HepG2 (cell line): ENCODE data around the gene P2RY6. TPM values are rescaled to one million over a fixed set of nuclear protein-coding genes. Genes with fewer than 3 reads are reported as not detected.
A peak's percentile ranks its signal among the peaks of the same experiment; 100 is the strongest.

ENCODE experiments used
- ATAC-seq: fragments of 200-7000 bp; cut with Tn5 transposase; 3 replicates; pipeline ENCODE4 v1.9.1; 2020; ENCODE audit warnings: mild to moderate bottlenecking, moderate library complexity
- BruUV-seq: library from RNA; stranded (reverse); fragments of 400-500 nt; replicated peaks from 2 replicates; lab custom pipeline; 2021; lab: Mats Ljungman, UMichigan
- CTCF ChIA-PET: fragments of 300-600 bp; formaldehyde crosslinking; extraction: SDS; loops from one replicate; lab custom pipeline; 2021; ENCODE audit warnings: low total read pairs, inconsistent platforms, low intra/inter-chr PET ratio; lab: Yijun Ruan, JAX
- POLR2A ChIA-PET: fragments of 350-600 bp; sonication (Branson Sonifier 250); formaldehyde crosslinking; loops from one replicate; lab custom pipeline; 2020; ENCODE audit warnings: antibody characterized with exemption, inconsistent platforms; lab: Yijun Ruan, JAX
- DNase-seq: peaks from one replicate; pipeline ENCODE4 v3.0.0-alpha.2; 2015; ENCODE audit warnings: low spot score
- FAIRE-seq: peaks from 3 replicates; lab custom pipeline; 2011; peaks lifted over from hg19 to GRCh38; lab: Jason Lieb, UNC
- H2AFZ ChIP-seq: one replicate; pipeline ENCODE4 v1.6.1; 2011; ENCODE audit warnings: low read length, inconsistent platforms
- H3K27ac ChIP-seq: fragments of 300-600 bp; 3 replicates; pipeline ENCODE4 v1.8.0; 2011; ENCODE audit warnings: mixed run types, mild to moderate bottlenecking, mixed read lengths, low read length, inconsistent platforms; ENCODE audit not compliant: insufficient read depth; ENCODE audit errors: extremely low read length
- H3K27me3 ChIP-seq, 2 experiments: fragments of 200-600 bp in 1 of 2; 2 replicates in 1 of 2; 3 replicates in 1 of 2; pipeline versions ENCODE4 v1.6.0 to v1.8.0; 2011; ENCODE audit warnings: low read length in 2 of 2, mild to moderate bottlenecking in 2 of 2, moderate library complexity in 2 of 2, inconsistent platforms in 1 of 2; ENCODE audit not compliant: insufficient read depth in 2 of 2, control insufficient read depth in 1 of 2
- H3K36me3 ChIP-seq, 2 experiments: fragments of 200-600 bp in 1 of 2; replicated peaks in 1 of 2; 2 replicates in 1 of 2; 3 replicates in 1 of 2; pipeline versions ENCODE4 v1.5.1 to v1.8.0; 2011; ENCODE audit warnings: low read length in 2 of 2, inconsistent platforms in 1 of 2; ENCODE audit not compliant: insufficient read depth in 2 of 2, control insufficient read depth in 1 of 2
- H3K4me1 ChIP-seq: 2 replicates; pipeline ENCODE4 v1.5.1; 2012; ENCODE audit warnings: low read length, inconsistent platforms; ENCODE audit not compliant: insufficient read depth
- H3K4me2 ChIP-seq: 2 replicates; pipeline ENCODE4 v1.6.0; 2011; ENCODE audit warnings: low read depth, low read length, inconsistent platforms
- H3K4me3 ChIP-seq, 3 experiments: fragments of 200-600 bp in 1 of 3; sonication (generic), shearing (Covaris generic) in 1 of 3; replicated peaks in 1 of 3; 2 replicates each; pipeline ENCODE4 v1.5.1; 2011 to 2016; ENCODE audit warnings: low read length in 3 of 3, inconsistent platforms in 2 of 3, low read depth in 2 of 3, mild to moderate bottlenecking in 2 of 3, control low read depth in 1 of 3, mixed read lengths in 1 of 3; ENCODE audit not compliant: insufficient read depth in 1 of 3
- H3K79me2 ChIP-seq: one replicate; pipeline ENCODE4 v1.6.1; 2011; ENCODE audit warnings: low read length, inconsistent platforms; ENCODE audit not compliant: insufficient read depth
- H3K9ac ChIP-seq: 2 replicates; pipeline ENCODE4 v1.6.0; 2011; ENCODE audit warnings: mild to moderate bottlenecking, low read depth, low read length, inconsistent platforms; ENCODE audit not compliant: insufficient read depth
- H3K9me3 ChIP-seq: 2 replicates; pipeline ENCODE4 v1.5.1; 2012; ENCODE audit warnings: mild to moderate bottlenecking, low read length
- H4K20me1 ChIP-seq: 2 replicates; pipeline ENCODE4 v1.6.0; 2011; ENCODE audit warnings: inconsistent platforms, mild to moderate bottlenecking, low read length, moderate library complexity; ENCODE audit not compliant: insufficient read depth
- HNF4A ChIP-seq: sonication (generic); formaldehyde crosslinking; IDR thresholded peaks from 2 replicates; pipeline ENCODE4 v1.4.0; 2020; ENCODE audit warnings: missing genetic modification reagents
- PREB ChIP-seq: sonication (generic); formaldehyde crosslinking; IDR thresholded peaks from 2 replicates; pipeline ENCODE4 v1.4.0; 2020; ENCODE audit warnings: missing genetic modification reagents
- ZFP62 ChIP-seq: sonication (generic); formaldehyde crosslinking; IDR thresholded peaks from 2 replicates; pipeline ENCODE4 v1.4.0; 2020; ENCODE audit warnings: missing genetic modification reagents
- ZNF326 ChIP-seq: sonication (generic); formaldehyde crosslinking; IDR thresholded peaks from 2 replicates; pipeline ENCODE4 v1.4.0; 2020; ENCODE audit warnings: missing genetic modification reagents, borderline replicate concordance
- ZNF44 ChIP-seq: sonication (generic); formaldehyde crosslinking; IDR thresholded peaks from 2 replicates; pipeline ENCODE4 v1.5.1; 2020; ENCODE audit warnings: mild to moderate bottlenecking, missing genetic modification reagents
- ZNF768 ChIP-seq: sonication (generic); formaldehyde crosslinking; IDR thresholded peaks from 2 replicates; pipeline ENCODE4 v1.4.0; 2020; ENCODE audit warnings: missing genetic modification reagents
- WGBS: methylation state at CpG from one replicate; pipeline ENCODE4 v1.1.6; 2017; ENCODE audit warnings: low lambda C conversion rate; 5-methylcytosine and 5-hydroxymethylcytosine counted together
- in situ Hi-C: cut with HindIII; loops from 2 replicates; pipeline ENCODE4 v1.10.0; 2017; ENCODE audit warnings: low pct_unique_long_range_greater_than_20kb; ENCODE audit not compliant: extremely low pct_ligation_motif_present
- intact Hi-C: fragments of 100-400 bp; cut with micrococcal nuclease; formaldehyde crosslinking; loops from one replicate; pipeline ENCODE4 v1.10.0; 2022; ENCODE audit not compliant: unreplicated experiment
- polyA plus RNA-seq, 8 experiments: library from polyadenylated mRNA; depleted of rRNA in 3 of 8; stranded (reverse) in 7 of 8; unstranded in 1 of 8; fragments of >200 nt; fragmentation: Illumina TruSeq in 4 of 8; extraction: Trizol in 4 of 8; gene quantifications; 2 replicates each; pipeline versions ENCODE4 v1.2.1 to v1.2.3, GENCODE V29; 2011 to 2016; ENCODE audit warnings: low read depth in 4 of 8, missing spikeins in 1 of 8, mixed read lengths in 1 of 8; ENCODE audit not compliant: insufficient read depth in 1 of 8
- total RNA-seq, 5 experiments: library from RNA; depleted of rRNA; stranded (reverse); fragments of >200 nt; fragmentation: Illumina TruSeq; extraction: Trizol; gene quantifications; 2 replicates each; pipeline ENCODE4 v1.2.3, GENCODE V29; 2016; ENCODE audit warnings: low read depth in 1 of 5

P2RY6 gene
- total and polyA plus RNA-seq, 2 of the 13 experiments (the other 11 are each of a cell fraction or from before 2014, with no cell fraction given) = 0.09 to 0.29 TPM

- intact Hi-C loops (no loop called here), in situ Hi-C loops (no loop called here)
- POLR2A ChIA-PET = no interaction called here
- Histone ChIP-seq H3K27ac (no peak overlapping the region), H2AFZ (no peak overlapping the region), H3K9me3 (no peaks in the 10 kb centered on the region), H3K36me3 (no peaks in the 10 kb centered on the region), H3K4me2 (peak overlapping the region; percentile 59; the same call in 1 of the 2 replicates), H3K9ac (no peak overlapping the region), H4K20me1 (no peaks in the 10 kb centered on the region), H3K4me1 (peaks cover 50% of the 10 kb centered on the region), H3K79me2 (no peaks in the 10 kb centered on the region), H3K4me3 (no peak overlapping the region; a peak in 1 of 6 replicates), H3K27me3 (peaks cover 5 to 57% of the 10 kb centered on the region in 2 experiments; a peak in 4 of 5 replicates)
- ATAC-seq (no peak), FAIRE-seq (no peak), DNase-seq (no peak)
- CTCF ChIA-PET = no interaction called here
- 0% methylated on average over 1 of the region's 7 CpGs for WGBS
- TF ChIP-seq ZNF768 (CRISPR knock-in tag) = peak; percentile 99
- no peak for TF ChIP-seq ZFP62 (CRISPR knock-in tag)
- no TSS peak for BruUV-seq
These were observed 1.9 kb upstream of the P2RY6 start for GRCh38 chr11:73270016-73270854.

DNA sequence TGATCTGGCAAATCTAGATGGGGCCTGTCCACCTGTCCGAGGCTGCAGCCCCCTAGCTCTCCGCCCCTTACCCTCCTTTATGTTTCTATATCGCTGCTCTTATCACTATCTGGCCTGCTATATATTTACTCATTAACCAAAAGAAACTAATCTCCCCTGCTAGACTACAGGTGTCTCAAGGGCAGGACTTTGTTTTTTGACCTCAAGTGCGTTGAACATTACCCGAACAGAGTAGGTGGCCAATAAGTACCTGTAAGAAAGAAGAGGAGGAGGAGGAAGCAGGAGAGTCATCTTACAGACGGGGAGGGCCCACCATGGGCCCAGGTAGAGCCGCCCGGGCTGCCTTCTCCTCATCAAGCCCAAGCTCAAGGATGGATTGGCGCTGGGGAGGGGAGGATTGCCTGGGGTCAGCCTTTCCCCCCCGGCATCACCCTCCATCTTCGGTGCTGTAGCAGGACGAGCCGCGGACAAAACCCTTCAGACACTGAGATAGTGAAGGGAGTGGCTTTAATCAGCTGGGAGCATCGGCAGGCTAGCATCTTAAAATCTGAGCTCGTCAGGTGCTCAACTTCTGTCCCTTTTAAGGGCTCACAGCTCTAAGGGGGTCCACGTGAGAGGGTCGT lies 1.2 kb upstream of the P2RY6 start:
- Histone ChIP-seq H4K20me1 (no peaks in the 10 kb centered on the region), H3K9me3 (no peaks in the 10 kb centered on the region), H3K27me3 (peaks cover 7 to 50% of the 10 kb centered on the region in 2 experiments; a peak in 4 of 5 replicates), H2AFZ (no peak overlapping the region), H3K4me2 (peak overlapping the region; percentile 59), H3K27ac (no peak overlapping the region), H3K79me2 (no peaks in the 10 kb centered on the region), H3K9ac (no peak overlapping the region)
- ChIA-PET POLR2A (no interaction called here), CTCF (no interaction called here)
- ATAC-seq = no peak
- no TSS peak for BruUV-seq
- no peak for FAIRE-seq
- intact Hi-C loops = no loop called here
- DNase-seq = no peak
- TF ChIP-seq HNF4A (CRISPR knock-in tag) (peak; percentile 8; the same call in 1 of the 2 replicates), PREB (CRISPR knock-in tag) (no peak), ZNF44 (no peak), ZNF326 (CRISPR knock-in tag) (no peak)
- TF ChIP-seq, all 625 proteins: peak for 1
- in situ Hi-C loops = no loop called here
- 4% methylated on average over 8 of the region's 18 CpGs for WGBS
- peaks cover 50% of the 10 kb centered on the region for H3K4me1 ChIP-seq
- no peaks in the 10 kb centered on the region for H3K36me3 ChIP-seq
- H3K4me3 ChIP-seq = peak overlapping the region in 1 of 3 experiments; percentile 45; a peak in 1 of 6 replicates
